Aorta (tissue), 5 donors: ENCODE results near the gene PTPRM. TPM values are rescaled to one million over a fixed set of nuclear protein-coding genes. Genes with fewer than 3 reads are reported as not detected.

Source experiments
- ATAC-seq: fragments of 200-7000 bp; cut with Tn5 transposase; one replicate; pipeline ENCODE4 v1.9.1; 2022; ENCODE audit warnings: moderate library complexity; ENCODE audit not compliant: low FRiP score
- DNase-seq, 2 donors: peaks; one replicate each; pipeline ENCODE4 v3.0.0-alpha.2; 2020
- H3K27ac ChIP-seq, 2 donors: one replicate each; pipeline ENCODE4 v1.5.1; 2013; ENCODE audit warnings: low read length in 2 of 2, mild to moderate bottlenecking in 2 of 2, moderate library complexity in 2 of 2, control low read depth in 1 of 2, inconsistent platforms in 1 of 2, low read depth in 1 of 2
- H3K27me3 ChIP-seq, 2 donors: one replicate each; pipeline ENCODE4 v1.6.1; 2013; ENCODE audit warnings: control low read depth in 1 of 2, low read length in 1 of 2, mild to moderate bottlenecking in 1 of 2, moderate library complexity in 1 of 2; ENCODE audit not compliant: insufficient read depth in 2 of 2, control insufficient read depth in 1 of 2
- H3K36me3 ChIP-seq, 2 donors: one replicate each; pipeline ENCODE4 v1.6.1; 2013; ENCODE audit warnings: control low read depth in 1 of 2, low read length in 1 of 2, mild to moderate bottlenecking in 1 of 2; ENCODE audit not compliant: insufficient read depth in 2 of 2, control insufficient read depth in 1 of 2
- H3K4me1 ChIP-seq, 2 donors: one replicate each; pipeline ENCODE4 v1.6.1; 2013; ENCODE audit warnings: low read length in 2 of 2, control low read depth in 1 of 2, mild to moderate bottlenecking in 1 of 2, moderate library complexity in 1 of 2; ENCODE audit not compliant: insufficient read depth in 2 of 2, control insufficient read depth in 1 of 2
- H3K4me3 ChIP-seq, 2 donors: one replicate each; pipeline ENCODE4 v1.5.1; 2013; ENCODE audit warnings: low read length in 2 of 2, control low read depth in 1 of 2, mild to moderate bottlenecking in 1 of 2
- H3K9me3 ChIP-seq: one replicate; pipeline ENCODE4 v1.6.1; 2013; ENCODE audit warnings: mild to moderate bottlenecking, low read length; ENCODE audit not compliant: control insufficient read depth
- WGBS, 2 donors: extraction: QIAGEN DNeasy Blood & Tissue Kit; methylation state at CpG; one replicate each; pipeline ENCODE4 v1.1.7; 2013; 5-methylcytosine and 5-hydroxymethylcytosine counted together
- intact Hi-C, 2 donors: fragments of 100-400 bp; cut with DNase I; formaldehyde crosslinking; loops; one replicate each; pipeline versions ENCODE4 v1.14.2 to v1.15.0; 2022
- polyA plus RNA-seq, 2 donors: library from polyadenylated mRNA; stranded (reverse); fragments of 200-250 nt; gene quantifications; one replicate each; pipeline ENCODE4 v1.2.3, GENCODE V29; 2013
- total RNA-seq, 2 donors: library from RNA; stranded (reverse); fragmentation: NEBNext Ultra II Directional; extraction: Animal tissue kit (Norgen Biotek cat#: 25700); gene quantifications; one replicate each; pipeline ENCODE4 v1.2.1, GENCODE V29; 2021
- donor health status: healthy with polysubstance abuse.
- donor health status: Bipolar disorder and iron deficiency.
- donor health status: DM: no; HTN: no; CAD: no.
- donor health status: DM: no; HTN: no; CAD: no.
- donor health status: DM: yes; HTN: yes; CAD: no.

PTPRM gene
- total and polyA plus RNA-seq, 4 donors, result 10.6 to 98.9 (median 65.6) TPM

DNA sequence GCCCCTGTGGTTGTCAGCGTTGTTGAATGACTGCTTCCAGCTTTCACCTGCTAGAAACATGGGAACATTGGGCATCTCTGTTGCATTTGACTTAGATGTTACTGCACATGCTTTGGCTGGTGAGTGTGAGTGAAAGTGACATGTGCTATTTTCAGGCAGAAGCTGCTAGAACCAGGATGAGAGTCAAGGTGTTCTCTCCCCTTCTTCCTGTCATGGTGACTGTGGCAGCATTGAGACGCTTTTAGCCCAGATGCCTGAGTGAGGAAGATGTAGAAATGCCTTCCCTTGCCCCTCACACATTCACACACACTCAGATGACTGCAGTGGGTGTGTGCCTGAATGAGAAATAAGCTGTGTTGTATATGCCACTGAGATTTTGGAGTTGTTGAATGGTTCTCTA lies 220.2 kb downstream of the PTPRM start:
- H3K36me3 ChIP-seq, result no peaks in the 10 kb centered on the region
- no peak overlapping the region for H3K27ac ChIP-seq
- DNase-seq, result no peak
- no peaks in the 10 kb centered on the region for H3K4me1 ChIP-seq
- 91 to 97% methylated on average over 2 of the region's 2 CpGs for WGBS, 2 donors
- no peak for ATAC-seq
- H3K9me3 ChIP-seq, result no peaks in the 10 kb centered on the region
- intact Hi-C loops, result loop anchor here in 1 of 2 donors (5.0 kb wide), 1 partner anchor 600 kb away; no protein-coding TSS in a partner anchor
- H3K4me3 ChIP-seq, result no peak overlapping the region
- H3K27me3 ChIP-seq, result no peaks in the 10 kb centered on the region

DNA sequence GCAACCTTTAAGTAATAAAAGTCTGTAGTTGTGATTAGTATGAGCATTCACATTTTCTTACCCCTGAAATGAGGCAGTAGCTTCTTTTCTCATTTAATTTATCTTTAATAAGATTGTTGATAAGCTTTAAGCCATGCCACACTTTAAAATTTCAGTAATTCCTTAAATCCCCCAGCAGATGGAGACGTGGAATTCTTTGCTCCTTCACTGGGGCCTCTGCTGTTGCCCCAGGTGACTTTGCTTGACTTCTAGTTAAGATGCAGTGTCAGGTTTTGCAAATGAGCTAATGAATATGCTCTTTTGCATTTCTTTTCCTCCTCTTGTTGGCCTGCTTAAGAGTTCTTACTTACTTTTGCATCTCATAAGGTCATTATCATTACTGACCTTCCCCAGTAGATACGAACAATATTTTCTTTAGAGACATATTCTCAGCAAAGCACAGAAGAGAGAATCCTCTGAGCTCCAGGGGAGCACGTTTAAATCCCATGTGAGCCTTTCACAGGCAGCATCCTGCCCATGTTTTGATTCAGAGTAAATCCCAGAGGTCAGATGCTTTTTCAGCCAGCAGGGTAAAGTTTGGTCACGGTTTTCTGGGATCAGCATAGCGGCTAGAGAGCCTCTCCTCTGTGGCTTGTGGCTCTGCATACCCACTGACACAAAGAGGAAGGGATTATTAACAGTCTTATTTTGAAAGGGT lies 222.9 kb downstream of the PTPRM start:
- H3K36me3 ChIP-seq, result no peaks in the 10 kb centered on the region
- intact Hi-C loops, result loop anchor here in 1 of 2 donors (5.0 kb wide), 1 partner anchor 597 kb away; no protein-coding TSS in a partner anchor
- H3K4me3 ChIP-seq, result no peak overlapping the region
- DNase-seq (no peak), ATAC-seq (no peak)
- WGBS, 2 donors, result 66% methylated on average over 5 of the region's 5 CpGs
- H3K4me1 ChIP-seq, result no peaks in the 10 kb centered on the region
- no peaks in the 10 kb centered on the region for H3K27me3 ChIP-seq
- no peak overlapping the region for H3K27ac ChIP-seq
- H3K9me3 ChIP-seq, result no peaks in the 10 kb centered on the region

DNA sequence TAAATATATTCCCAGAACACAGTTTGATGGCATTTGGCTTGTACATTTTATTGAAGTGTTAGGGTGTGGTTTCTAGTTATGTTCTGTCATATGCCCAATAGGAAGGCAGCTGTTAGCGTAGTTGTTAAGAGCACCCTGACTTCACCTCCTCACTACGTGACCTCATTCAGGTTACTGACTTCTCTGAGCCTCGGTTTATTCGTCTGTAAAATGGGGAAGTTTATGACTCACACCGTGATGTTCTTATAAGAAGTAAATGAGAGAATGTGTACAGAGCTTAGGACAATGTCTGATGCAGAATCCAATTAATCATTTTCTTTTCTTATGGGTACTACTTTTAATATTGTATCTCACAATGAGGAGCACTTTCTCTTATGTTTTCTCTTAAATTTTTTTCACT lies 226.0 kb downstream of the PTPRM start:
- H3K27ac ChIP-seq, result no peak overlapping the region
- no peak for DNase-seq
- no peaks in the 10 kb centered on the region for H3K36me3 ChIP-seq
- 95 to 97% methylated on average over 5 of the region's 5 CpGs for WGBS, 2 donors
- no peak overlapping the region for H3K4me3 ChIP-seq
- H3K4me1 ChIP-seq, result no peaks in the 10 kb centered on the region
- H3K9me3 ChIP-seq, result no peaks in the 10 kb centered on the region
- intact Hi-C loops, result no loop called here
- no peaks in the 10 kb centered on the region for H3K27me3 ChIP-seq
- ATAC-seq, result no peak

GRCh38 chr18:7803956-7804469 lies 236.9 kb downstream of the PTPRM start:
- 71 to 74% methylated on average over 4 of the region's 4 CpGs for WGBS, 2 donors
- ATAC-seq (no peak), DNase-seq (no peak)
- Histone ChIP-seq H3K9me3 (no peaks in the 10 kb centered on the region), H3K4me1 (no peaks in the 10 kb centered on the region), H3K27ac (no peak overlapping the region), H3K4me3 (no peak overlapping the region), H3K36me3 (no peaks in the 10 kb centered on the region), H3K27me3 (no peaks in the 10 kb centered on the region)
- intact Hi-C loops, result no loop called here

DNA sequence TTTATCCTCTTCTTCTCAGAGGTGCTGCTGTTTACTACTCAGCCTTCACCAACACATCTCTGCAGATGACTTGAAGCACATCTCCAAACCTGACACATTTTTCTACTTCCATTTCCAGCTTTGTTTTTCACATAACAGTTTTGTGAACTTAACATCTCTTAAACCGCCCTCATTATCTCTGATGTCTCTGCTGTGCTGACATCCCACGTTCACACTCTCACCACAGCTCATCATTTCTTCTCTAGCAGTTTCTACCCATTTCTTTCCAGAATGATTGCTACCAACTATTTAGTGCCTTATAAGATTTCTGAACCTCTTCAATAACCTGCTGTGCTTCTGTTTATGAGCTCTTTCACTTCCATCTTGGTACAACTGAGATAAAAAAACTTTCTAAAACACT lies 238.0 kb downstream of the PTPRM start:
- H3K36me3 ChIP-seq, result no peaks in the 10 kb centered on the region
- DNase-seq (no peak), ATAC-seq (no peak)
- H3K4me1 ChIP-seq, result no peaks in the 10 kb centered on the region
- no peaks in the 10 kb centered on the region for H3K27me3 ChIP-seq
- no peak overlapping the region for H3K4me3 ChIP-seq
- H3K9me3 ChIP-seq, result no peaks in the 10 kb centered on the region
- 98 to 100% methylated on average over 2 of the region's 2 CpGs for WGBS, 2 donors
- H3K27ac ChIP-seq, result no peak overlapping the region
- intact Hi-C loops, result no loop called here

DNA sequence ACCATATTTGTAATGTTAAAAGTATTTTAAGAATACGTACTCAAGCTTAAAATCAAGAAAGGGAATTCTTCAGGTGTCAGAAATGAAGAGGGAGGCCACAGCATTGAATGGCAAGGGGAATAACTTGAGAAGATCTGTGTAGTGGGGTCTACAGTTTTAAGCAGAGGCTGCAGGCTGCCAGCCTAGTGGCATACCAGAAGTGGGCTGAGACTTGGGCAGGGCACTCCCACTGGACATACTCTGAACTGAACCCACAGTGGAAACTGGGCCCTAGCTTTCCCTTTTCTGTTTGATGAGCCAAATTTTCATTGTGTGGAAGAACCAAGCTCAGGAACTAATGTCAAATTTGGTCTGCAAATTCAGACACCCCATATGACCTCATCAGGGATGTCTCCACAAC lies 238.8 kb downstream of the PTPRM start:
- Histone ChIP-seq H3K27me3 (no peaks in the 10 kb centered on the region), H3K9me3 (no peaks in the 10 kb centered on the region), H3K36me3 (no peaks in the 10 kb centered on the region), H3K4me3 (no peak overlapping the region), H3K4me1 (no peaks in the 10 kb centered on the region), H3K27ac (no peak overlapping the region)
- ATAC-seq, result no peak
- WGBS, 2 donors, result 88 to 90% methylated on average over 1 of the region's 1 CpG
- intact Hi-C loops, result no loop called here
- no peak for DNase-seq

DNA sequence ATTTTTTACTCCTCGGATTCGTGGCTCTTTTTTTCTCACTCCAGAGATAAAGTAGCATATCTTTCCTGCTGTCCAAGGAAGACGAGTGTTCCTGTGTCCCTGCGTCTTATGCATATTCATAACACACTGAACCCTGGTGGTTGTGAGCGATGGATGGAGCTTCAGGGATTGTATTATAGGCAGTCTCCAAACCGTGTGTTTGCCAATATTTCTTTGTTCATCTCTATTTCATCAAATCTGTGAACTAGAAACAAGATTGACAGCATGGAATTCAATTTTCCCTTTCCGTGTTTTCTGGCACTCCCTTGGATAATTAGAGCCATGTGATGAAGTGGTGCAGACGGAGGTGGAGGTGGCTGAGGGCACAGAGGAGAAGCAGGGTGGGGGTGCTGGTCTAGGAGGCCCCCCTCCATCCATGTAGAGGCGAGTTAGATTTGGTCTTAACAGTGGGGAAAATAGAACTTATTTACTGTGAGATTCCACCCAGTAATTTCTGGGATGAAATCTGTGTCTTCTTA lies 240.9 kb downstream of the PTPRM start:
- no peaks in the 10 kb centered on the region for H3K9me3 ChIP-seq
- H3K4me1 ChIP-seq, result peaks cover 4 to 7% of the 10 kb centered on the region in 2 donors
- H3K27me3 ChIP-seq, result no peaks in the 10 kb centered on the region
- ATAC-seq (no peak), DNase-seq (no peak)
- no peak overlapping the region for H3K27ac ChIP-seq
- H3K4me3 ChIP-seq, result no peak overlapping the region
- 80 to 81% methylated on average over 9 of the region's 9 CpGs for WGBS, 2 donors
- no peaks in the 10 kb centered on the region for H3K36me3 ChIP-seq
- intact Hi-C loops, result no loop called here

- intact Hi-C loops, result no loop called here
- H3K4me1 ChIP-seq, result peaks cover 4 to 7% of the 10 kb centered on the region in 2 donors
- 71 to 84% methylated on average over 5 of the region's 5 CpGs for WGBS, 2 donors
These were observed 241.9 kb downstream of the PTPRM start for GRCh38 chr18:7808992-7809391.

DNA sequence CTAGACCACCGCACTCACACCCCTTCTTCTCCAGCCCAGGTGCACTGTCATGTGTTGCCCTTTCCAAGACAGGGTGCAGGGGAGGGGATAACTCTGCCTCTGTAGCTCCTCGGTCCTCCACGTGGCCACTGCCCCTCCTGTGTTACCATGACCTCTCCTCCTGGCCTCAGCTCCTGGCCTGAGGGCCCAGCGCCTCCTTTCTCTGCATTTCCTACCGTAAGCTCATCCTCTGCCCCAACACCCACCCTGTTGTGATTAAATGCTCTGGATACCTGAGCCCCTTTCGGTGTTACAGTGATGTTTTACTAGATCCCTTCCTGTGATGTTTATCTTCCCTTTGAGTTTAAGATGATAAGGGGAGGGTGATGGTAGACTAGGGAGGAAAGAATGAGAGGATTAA lies 242.3 kb downstream of the PTPRM start:
- intact Hi-C loops, result no loop called here
- DNase-seq (no peak), ATAC-seq (no peak)
- no peak overlapping the region for H3K27ac ChIP-seq
- no peak overlapping the region for H3K4me3 ChIP-seq
- H3K27me3 ChIP-seq, result no peaks in the 10 kb centered on the region
- H3K4me1 ChIP-seq, result peaks cover 4 to 7% of the 10 kb centered on the region in 2 donors
- peaks cover 2% of the 10 kb centered on the region for H3K9me3 ChIP-seq
- WGBS, 2 donors, result 96 to 98% methylated on average over 6 of the region's 6 CpGs
- no peaks in the 10 kb centered on the region for H3K36me3 ChIP-seq

More at GRCh38 chr18:7808992-7809391, 241.9 kb downstream of the PTPRM start:
- Histone ChIP-seq H3K9me3 (no peaks in the 10 kb centered on the region), H3K27me3 (no peaks in the 10 kb centered on the region), H3K36me3 (no peaks in the 10 kb centered on the region), H3K4me3 (no peak overlapping the region), H3K27ac (no peak overlapping the region)
- no peak for ATAC-seq
- no peak for DNase-seq
